Activated CD4-positive, alpha-beta T cell treated with anti-CD3 and anti-CD28 coated beads, Interleukin-10, Interleukin-2, amounts not matched to agents 100 ng/mL and 50 ng/mL, durations not matched to agents 16 hours and 8 hours (primary cell): ENCODE results near the gene C9orf57.
"Not testable (repeated sequence)": the region's sequence is repeated elsewhere in the genome, so short reads cannot be mapped to it uniquely, and the experiment has no call there.

Experiments used
- DNase-seq: peaks from one replicate; pipeline ENCODE4 v3.0.0-alpha.2; 2020

C9orf57 gene

GRCh38 chr9:72022841-72023240 is 37.6 kb downstream of the C9orf57 start:
- DNase-seq, result no peak

GRCh38 chr9:72013292-72013760 is 47.1 kb downstream of the C9orf57 start:
- DNase-seq, result no peak

GRCh38 chr9:72012646-72013045 is 47.8 kb downstream of the C9orf57 start:
- DNase-seq, result no peak

- DNase-seq, result not testable (repeated sequence)
Measured at GRCh38 chr9:72007726-72008125, 52.7 kb downstream of the C9orf57 start.

- no peak for DNase-seq
Measured at GRCh38 chr9:72006501-72006900, 53.9 kb downstream of the C9orf57 start.

- no peak for DNase-seq
Measured at GRCh38 chr9:72005451-72005850, 55.0 kb downstream of the C9orf57 start.
